GM19351 (cell line): Measurements from ENCODE around the gene ARAP1.

Experiments
- ATAC-seq: cut with Tn5 transposase; IDR thresholded peaks from one replicate; pipeline ENCODE4 v1.9.1; 2021; ENCODE audit warnings: mild to moderate bottlenecking, moderate library complexity; ENCODE audit not compliant: unreplicated experiment

The ARAP1 gene

DNA sequence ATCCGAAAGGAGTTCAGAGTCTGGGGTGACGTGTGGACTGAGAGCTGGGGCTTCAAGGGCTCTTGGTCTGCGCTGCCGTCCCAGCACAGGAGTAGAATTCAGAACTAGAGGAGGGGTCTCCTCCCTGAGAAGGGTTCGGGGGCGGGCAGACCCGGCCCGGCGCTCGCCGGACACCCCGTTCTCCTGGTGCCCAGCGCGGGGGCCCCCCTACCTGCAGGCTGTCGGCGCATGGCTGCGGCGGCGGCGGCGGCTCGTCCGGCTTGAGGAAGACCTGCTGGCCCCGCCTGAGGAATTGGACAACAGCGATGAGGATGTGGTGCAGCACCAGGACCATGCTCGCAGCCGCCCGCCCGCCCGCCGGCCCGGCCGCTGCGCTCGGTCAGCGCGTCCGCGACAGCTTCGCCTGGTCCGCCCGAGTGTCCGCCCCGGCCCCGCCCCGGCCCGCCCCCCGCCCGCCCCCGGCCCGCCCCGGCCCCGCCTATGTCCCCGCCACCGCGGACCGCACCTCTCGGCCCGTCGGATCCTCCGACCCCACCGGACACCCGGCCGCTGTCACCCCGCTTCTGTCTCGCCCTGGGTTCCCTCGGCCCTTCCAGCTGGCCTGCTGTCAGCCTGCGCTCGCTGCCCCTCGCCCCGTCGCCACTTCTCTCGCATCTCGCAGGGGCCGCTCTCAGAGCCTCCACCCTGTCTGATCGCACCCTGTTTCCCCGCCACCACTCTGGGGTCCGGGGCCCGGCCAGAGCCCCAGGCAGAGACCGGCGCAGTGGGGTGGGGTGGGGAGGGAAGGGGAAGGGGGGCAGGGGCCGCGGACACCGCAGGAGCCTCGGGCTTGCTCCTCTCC lies 109.9 kb downstream of the ARAP1 start:
- no peak for ATAC-seq

DNA sequence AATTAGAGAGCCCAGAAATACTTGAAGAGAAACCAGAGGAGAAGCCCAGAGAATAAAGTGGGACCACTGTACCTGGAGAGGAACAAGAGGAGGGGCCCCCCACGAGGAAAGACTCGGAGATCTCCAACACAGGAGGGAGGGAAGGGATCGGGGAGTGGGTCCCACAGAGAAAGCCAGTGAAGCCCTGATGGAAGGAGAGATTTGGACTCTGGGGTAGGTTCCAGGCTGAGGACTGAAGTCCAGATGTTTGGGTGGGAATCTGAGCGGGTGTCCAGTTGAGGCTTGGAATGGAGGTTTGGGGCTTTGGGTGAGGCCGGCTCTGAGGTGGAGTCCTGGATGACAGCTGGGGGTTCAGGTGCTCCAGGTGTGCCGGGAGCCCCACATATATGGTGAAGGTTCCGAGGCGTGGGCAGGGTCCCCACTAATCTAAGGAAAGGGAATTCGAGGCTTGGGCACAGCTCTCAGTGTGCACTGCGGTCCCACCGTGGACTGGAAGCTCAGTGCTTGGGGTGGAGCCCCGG lies 110.6 kb downstream of the ARAP1 start:
- no peak for ATAC-seq

DNA sequence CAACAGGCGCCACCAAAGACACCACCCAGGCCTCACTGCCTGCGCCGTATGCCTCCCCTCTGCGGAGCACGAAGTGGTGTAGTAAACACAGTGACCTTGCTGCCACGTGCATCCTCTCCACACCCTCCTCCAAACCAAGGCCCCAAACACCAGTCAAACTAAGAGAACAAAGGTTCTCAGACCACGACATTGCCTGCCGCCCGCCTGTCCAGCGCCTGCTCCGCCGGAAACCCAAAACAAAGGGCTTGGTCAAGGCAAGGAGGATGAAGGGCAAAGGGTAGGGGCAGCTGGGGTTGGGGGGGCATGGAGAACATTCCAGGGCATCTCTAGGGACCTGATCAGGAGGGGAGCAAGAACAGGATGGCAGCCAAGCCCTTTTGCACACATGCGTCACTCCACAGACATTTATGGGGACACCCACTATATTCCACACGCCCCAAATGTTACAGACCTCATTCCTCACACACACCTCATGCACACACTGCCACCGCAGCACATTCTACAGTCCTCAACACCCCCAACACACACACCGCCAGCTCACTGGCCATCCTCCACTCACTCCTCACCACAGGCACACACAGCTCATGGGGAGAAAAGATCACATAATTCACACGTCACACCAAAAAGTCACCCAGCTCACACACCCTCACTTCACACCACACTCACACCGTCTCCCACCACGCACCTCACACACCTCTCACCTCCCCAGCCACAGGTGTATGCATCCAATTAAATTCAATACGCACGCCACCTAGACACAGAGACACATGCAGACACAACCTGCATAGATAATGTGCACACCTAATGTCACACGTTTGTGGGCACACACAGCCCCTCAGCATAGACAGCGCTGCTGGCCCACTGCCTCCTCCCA lies 112.5 kb downstream of the ARAP1 start:
- ATAC-seq = no peak

DNA sequence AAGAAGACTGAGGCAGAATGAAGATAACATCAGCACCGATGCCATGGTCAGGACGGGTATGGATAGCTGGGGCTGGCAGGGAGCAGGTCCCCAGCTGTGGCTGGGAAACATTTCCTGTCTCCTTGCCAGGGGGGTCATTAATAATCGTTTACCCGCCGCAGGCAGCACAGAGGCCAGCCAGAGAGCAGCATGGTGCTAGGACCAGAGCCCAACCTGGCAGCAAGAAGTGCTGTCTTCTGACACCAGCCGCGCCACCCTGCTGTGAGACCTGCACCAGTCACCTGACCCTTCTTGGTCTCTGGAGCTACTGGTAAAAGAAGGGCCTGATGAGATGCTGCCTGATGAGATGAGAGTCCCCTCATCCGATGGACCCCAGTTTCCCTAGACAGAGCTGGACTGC lies 114.3 kb downstream of the ARAP1 start:
- no peak for ATAC-seq

DNA sequence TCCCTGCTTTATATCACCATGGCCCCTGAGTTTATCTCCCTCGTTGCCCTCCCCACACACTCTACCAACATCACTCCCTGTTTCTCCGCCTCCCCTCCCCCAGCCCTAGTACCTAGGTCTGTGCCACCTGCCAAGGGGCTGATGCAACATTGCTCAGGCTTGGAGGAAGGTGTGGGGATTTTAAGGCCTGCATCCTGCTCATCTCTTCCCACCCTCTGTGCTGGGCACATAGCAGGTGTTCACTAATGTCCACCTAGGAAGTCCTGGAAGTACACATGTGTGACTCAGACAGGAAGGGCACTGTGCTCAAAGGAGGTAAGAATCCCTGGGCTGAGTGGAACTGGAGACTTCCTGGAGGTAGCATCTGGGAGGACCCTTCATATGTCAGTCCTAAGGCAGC lies 115.0 kb downstream of the ARAP1 start:
- ATAC-seq = no peak

DNA sequence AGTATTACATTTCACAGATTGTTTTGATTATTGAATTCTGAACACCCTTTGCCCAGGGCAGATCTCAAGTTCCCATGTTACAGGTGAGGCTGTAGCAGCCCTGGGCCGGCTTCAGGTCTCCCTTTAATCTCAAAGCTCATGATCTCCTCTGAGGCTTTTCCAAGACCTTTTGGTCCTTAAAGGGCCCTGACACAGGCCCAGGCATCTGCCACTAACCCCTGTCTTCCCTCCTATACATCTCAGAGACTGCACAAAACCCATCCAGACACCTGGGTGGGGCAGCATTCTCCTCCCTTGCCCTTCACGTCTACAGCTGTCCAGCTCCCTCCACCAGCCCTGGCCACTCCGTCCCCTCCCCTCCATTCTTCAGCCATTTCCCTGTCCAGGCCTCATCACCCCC lies 115.8 kb downstream of the ARAP1 start:
- ATAC-seq = no peak

DNA sequence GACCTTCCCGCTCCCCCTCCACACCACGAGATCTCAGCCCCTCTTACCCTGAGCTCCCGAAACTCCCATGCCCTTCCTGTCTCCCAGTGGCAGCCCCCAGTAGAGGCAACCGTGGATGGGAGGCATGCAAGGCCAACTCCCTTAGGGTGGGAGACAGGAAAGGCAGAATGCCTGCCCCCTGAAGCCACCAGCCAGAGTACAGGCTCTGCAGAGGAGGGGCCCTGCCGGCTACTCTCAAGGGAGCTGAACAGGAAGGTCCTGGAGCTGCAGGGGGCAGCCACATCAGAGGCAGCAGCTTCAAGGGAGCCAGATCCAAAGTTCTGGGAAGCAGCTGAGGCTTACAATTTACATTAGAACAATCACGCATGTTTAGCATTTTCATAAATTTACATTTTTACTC lies 116.3 kb downstream of the ARAP1 start:
- ATAC-seq = no peak

DNA sequence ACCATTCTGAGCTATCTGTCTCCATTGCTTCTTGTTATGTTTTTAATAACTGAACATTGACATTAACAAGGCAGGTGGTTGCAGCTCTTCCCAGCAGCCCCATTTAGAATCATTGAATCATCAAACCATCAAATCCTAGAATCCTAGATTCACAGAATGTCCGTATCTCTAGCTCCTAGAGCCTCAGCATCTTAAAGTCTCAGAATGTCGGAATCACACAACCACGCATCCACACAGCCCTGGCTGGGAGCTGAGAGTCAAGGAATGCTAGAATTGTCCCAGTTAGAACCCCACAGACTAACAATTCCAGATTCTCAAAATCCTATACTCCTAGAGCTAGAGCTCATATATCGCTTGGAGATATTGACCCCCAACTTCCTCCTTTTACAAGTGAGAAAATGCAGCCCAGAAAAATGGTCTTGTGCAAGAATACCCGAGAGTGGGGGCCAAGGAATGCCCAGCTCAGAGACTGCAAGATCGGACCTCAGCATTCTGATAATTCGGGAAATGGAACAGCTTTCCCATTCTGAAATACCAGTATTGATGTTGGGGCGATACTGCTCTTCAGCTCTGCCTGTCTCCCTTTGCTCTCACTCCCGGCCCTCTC lies 116.8 kb downstream of the ARAP1 start:
- no peak for ATAC-seq
